Measurements from ENCODE around the gene TMEM132D.

Gene TMEM132D

GRCh38 chr12:129184127-129184928 is 719.5 kb downstream of the TMEM132D start:
- DNase-seq (ENCODE audit: low read depth) = no peak

GRCh38 chr12:129179941-129180553 is 723.8 kb downstream of the TMEM132D start:
- DNase-seq (ENCODE audit: low read depth) = no peak

GRCh38 chr12:129169928-129170327 is 733.9 kb downstream of the TMEM132D start:
- no peak for DNase-seq (ENCODE audit: low read depth)

GRCh38 chr12:129163861-129164260 is 740.0 kb downstream of the TMEM132D start:
- DNase-seq (ENCODE audit: low read depth) = no peak

- DNase-seq (ENCODE audit: low read depth) = no peak
Measured at GRCh38 chr12:129163461-129163860, 740.4 kb downstream of the TMEM132D start.

- no peak for DNase-seq (ENCODE audit: low read depth)
Measured at GRCh38 chr12:129162805-129163204, 741.0 kb downstream of the TMEM132D start.

GRCh38 chr12:129161511-129161910 is 742.3 kb downstream of the TMEM132D start:
- no peak for DNase-seq (ENCODE audit: low read depth)

- no peak for DNase-seq (ENCODE audit: low read depth)
Measured at GRCh38 chr12:129160282-129160681, 743.5 kb downstream of the TMEM132D start.

GRCh38 chr12:129152351-129153104 is 751.3 kb downstream of the TMEM132D start:
- no peak for DNase-seq (ENCODE audit: low read depth)

- DNase-seq (ENCODE audit: low read depth) = no peak
Measured at GRCh38 chr12:129150721-129151120, 753.1 kb downstream of the TMEM132D start.

- DNase-seq (ENCODE audit: low read depth) = no peak
Measured at GRCh38 chr12:129145381-129145780, 758.4 kb downstream of the TMEM132D start.

GRCh38 chr12:129138776-129139175 is 765.0 kb downstream of the TMEM132D start:
- DNase-seq (ENCODE audit: low read depth) = no peak

GRCh38 chr12:129136694-129137325 is 767.0 kb downstream of the TMEM132D start:
- no peak for DNase-seq (ENCODE audit: low read depth)

- no peak for DNase-seq (ENCODE audit: low read depth)
Measured at GRCh38 chr12:129127771-129128170, 776.1 kb downstream of the TMEM132D start.

GRCh38 chr12:129127211-129127610 is 776.6 kb downstream of the TMEM132D start:
- DNase-seq (ENCODE audit: low read depth) = no peak

GRCh38 chr12:129119537-129119936 is 784.3 kb downstream of the TMEM132D start:
- DNase-seq (ENCODE audit: low read depth) = no peak

- DNase-seq (ENCODE audit: low read depth) = no peak
Measured at GRCh38 chr12:129115558-129115957, 788.3 kb downstream of the TMEM132D start.

- no peak for DNase-seq (ENCODE audit: low read depth)
Measured at GRCh38 chr12:129110575-129110974, 793.2 kb downstream of the TMEM132D start.

- no peak for DNase-seq (ENCODE audit: low read depth)
Measured at GRCh38 chr12:129109174-129110001, 794.4 kb downstream of the TMEM132D start.

GRCh38 chr12:129106772-129107171 is 797.1 kb downstream of the TMEM132D start:
- no peak for DNase-seq (ENCODE audit: low read depth)

GRCh38 chr12:129103231-129103630 is 800.6 kb downstream of the TMEM132D start:
- DNase-seq (ENCODE audit: low read depth) = no peak
